HG03196 (cell line): ENCODE measurements around the gene CHCHD3.

Experiments used
- ATAC-seq: cut with Tn5 transposase; IDR thresholded peaks from one replicate; pipeline ENCODE4 v1.9.1; 2021; ENCODE audit not compliant: unreplicated experiment

CHCHD3 gene

DNA sequence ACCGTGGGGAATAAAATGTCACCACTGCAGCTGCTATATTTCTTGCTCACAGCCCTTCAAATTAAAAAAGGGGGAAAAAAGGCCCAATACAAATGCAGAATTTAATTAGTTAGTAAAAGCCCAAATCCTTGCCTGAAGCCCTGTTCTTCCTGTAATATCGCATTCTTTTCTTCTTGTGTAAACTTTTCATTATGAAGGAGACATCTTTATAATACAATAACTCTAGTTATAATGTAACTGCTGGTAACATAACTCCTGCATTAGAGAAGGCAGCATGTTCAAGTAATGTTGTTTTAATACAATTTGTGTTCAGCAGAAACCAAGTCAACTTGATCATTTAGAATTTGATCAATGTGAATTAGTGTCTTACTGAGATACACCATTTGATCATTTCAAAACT is 250.9 kb downstream of the CHCHD3 start:
- no peak for ATAC-seq

DNA sequence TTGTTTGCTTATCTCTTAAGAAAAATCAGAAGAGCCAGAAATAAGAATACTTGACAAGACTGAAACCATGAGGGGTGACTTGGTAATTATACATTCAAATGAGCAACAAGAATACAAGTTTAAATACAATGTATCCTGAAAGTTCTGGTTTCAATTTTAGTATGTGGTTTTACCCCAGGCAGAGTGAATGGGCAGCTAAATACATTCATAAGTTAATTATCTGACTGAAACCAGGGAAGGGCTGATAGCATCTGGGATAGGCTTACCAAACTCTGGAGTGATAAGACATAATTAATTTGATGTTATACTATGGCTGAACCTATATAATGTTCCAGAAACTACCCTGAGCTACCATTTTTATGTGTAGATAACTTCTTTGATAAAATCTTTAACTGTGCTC is 253.4 kb downstream of the CHCHD3 start:
- no peak for ATAC-seq

DNA sequence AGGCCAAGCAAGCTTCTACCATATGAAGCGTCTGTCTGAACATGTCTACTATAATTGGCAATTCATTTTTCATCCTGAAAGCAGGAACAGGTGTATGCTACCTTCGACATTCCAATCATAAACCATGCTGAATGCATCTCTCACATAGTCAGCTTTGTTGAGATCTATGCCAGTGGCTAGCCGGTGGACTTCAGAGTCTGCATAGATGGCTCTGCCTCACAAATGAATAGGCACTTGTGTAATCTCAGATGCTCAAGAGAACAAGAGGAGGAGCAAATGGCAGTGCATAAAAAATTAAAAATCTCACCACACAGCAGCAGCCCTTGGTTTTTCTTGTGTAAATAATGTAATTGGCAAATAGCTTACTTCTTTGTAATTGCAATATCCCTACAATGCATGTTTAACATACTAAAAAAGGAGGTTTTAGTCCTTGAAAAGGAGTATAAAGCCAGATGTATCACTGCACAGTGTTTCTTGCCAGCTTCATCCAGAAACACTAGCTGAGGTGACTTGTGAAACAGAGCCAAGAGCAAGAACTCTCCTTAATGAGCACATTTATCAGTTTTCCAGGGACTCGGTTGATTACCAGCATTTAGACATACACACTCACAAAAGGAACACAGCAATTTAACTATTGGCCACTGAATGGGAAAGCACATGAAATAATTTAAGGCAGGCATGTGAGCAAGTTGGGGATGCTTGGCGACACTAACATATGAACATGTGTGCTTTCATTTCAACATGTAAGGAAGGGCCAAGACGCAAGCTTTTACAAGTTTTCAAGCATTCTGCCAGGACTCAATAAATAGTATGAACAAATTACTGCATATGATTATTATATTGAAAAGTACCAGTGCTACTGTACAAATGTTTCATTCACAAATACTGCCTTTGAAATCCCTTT is 255.7 kb downstream of the CHCHD3 start:
- no peak for ATAC-seq

DNA sequence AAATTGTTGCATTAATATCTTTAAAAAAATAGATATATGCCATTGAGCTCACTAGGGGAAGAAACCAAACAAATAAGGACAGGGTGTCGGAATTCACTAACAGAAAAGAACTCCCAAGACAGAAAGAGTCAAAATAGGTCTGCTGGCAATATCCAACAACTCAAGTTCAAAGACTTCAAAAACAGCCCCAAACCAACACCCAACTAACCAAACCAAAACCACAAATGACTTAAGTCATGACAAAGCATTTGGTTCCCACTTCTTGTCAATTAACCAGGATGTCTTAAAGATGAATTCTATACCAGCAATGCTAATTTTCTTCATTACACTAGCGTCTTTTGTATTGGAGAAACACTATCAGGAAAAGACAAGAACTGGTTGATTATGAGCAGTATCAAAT is 256.7 kb downstream of the CHCHD3 start:
- ATAC-seq, result no peak

DNA sequence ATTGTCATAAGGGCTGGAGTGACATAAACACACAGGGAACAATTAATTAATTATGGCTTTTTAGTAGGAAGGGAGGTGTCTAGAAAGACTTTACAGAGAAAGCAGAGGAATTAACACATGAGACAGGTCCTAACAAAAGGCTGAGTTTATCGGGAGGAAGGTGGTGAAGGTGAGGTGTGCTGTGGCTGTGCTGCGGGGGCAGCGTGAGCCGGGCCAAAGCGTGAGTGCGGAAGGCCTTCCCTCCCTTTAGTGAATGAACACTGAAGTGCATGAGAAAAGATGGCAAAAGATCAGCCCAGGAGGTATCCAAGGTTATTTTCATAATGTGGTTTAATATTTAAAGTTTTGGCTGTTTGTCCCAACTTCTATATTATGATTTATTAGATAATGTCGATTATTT is 262.2 kb downstream of the CHCHD3 start:
- ATAC-seq, result no peak

DNA sequence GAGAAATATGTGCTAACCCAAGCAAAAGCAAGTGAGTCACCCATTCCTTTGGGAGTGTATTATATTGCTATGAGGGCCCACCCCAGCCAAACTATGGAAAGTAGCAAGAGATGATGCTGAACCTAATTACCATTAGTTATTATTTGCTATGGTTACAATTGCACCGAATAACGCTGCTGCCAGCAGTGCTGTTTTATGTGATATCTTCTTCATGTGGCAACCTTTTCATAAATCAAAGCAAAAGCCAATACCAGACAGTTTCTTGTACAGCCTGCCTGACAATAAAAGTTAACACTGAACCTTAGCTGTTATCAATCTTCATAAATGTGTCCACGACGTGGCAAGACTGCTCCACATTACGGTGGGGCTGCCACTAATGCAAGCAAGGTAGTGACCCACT is 263.9 kb downstream of the CHCHD3 start:
- no peak for ATAC-seq

DNA sequence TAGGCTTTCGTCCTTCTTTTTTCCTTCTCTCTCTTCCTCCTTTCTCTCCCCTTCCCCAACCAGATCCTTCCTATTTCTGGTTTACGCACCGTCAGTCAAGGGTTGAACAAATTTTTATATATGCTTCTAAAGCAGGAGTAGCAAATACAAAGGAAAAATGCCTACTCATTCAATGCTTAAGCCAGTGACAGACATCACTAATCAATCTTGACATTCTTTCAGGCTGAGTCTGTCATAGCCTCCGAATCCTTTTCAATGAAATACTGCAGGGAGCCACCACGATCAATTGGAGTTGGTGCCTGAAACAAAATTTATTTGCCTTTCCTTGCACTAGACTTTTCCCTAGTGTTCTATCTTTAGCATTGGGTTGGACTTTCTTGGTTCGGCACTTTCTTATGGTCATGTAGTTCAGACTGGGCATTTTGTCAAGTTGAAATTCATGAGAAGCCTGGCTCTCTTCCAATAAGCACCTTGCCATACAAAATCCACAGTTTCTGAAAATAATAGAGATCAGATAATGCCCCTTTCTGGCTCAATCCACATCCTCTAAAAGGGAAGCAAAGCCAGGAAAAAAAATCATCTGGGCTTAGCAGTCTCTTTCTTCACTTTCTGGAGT is 266.1 kb downstream of the CHCHD3 start:
- ATAC-seq, result no peak

DNA sequence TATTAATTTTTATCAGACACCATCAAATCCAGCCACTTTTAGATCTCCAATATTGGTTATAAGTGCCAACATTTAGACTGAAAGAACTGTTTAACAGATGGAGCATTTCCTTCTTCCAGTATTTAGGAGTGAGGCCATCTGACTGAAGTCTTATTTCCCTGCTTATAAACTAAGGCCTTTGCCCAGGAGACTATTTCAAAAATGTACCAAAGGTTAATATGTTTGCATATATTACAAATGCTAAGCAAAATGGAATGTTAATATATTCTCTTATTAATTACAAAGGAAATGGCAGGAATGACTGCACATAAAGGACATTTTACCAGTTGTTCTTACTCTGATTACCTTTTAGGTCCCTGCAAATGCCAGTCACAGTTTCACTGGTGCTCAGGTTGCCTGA is 266.8 kb downstream of the CHCHD3 start:
- ATAC-seq, result no peak

DNA sequence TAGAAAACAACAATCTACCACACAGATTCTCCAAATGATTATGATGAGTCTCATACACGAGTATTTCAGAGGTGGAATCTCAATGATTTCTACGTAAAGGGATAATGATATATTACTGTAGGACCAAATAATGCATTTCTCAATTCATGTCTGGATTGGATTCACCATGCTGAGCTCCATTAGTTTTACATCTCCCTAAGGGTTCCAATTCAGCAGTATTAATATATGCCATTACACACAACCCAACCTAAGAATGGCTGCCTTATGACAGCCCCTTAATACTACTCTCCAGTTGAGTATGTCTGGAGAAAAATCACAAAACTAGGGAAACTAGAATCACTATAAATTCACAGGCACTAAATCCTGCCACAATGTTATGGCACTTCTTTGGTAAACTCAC is 271.3 kb downstream of the CHCHD3 start:
- no peak for ATAC-seq

DNA sequence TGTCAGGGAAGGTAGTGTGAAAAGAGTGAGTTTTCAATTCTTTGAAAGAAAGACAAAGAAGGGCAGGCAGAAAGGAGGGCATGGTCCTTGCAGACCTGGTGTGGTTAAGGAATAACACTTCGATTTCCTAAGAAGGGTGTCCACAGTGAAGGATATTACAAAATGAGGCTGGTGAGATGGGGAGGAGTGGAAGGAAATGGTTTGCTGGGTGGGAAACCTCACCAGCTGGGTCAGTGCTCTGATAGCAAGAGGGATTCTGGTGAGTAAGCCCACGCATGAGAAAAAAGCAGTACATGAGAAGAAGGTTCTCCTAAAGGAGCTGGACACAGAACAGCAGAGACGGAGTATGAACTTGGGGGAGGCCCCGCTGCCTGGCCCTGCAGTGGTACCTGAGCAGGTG is 275.1 kb downstream of the CHCHD3 start:
- ATAC-seq, result no peak

DNA sequence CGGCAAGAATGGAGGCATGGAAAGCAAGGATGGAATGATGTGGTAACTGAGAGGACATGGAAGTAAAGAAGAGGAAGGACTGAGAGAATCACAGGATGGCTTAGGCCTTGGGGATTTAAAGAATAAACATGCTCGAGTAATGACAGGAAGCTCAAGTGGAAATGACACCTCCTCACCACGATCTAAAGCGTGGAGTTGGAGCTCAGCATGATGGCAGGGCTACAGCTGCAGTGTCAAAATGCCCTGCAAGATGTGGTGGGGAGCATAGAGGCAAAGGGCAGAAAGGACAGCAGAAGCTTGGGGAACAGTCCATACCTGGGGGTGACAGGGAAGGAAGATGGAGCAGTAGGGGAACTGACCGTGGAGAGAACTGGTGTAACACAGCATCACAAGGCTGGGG is 276.1 kb downstream of the CHCHD3 start:
- no peak for ATAC-seq

DNA sequence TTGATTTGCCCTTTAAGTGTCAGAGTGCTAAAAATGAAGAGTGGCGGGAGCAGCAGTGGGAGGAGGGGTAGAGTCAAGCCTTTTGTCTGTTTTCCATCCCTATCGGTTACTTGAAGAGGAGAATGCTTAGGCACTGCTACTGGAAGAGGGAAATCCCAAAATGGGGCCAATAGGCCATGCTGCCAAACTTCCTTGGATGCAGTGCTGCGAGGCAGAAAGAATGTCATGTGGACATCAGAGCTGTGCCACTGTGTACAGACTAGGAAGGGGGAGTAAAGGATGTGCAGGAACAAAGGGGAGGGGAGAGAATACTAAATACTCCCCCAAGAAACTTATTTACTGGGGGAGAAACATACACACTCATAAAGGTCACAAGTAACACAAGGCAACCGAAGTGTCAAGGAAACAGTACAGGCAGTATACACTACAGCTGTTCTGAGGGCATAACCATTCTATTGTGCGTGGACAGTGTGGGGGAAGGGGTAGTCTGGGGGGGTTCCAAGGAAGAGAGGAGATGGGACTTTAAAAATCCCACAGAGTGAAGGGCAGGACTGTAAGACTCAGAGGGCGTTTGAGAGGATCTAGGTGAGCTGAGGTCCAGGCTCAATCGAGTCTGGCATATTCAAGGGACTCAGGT is 276.9 kb downstream of the CHCHD3 start:
- no peak for ATAC-seq

DNA sequence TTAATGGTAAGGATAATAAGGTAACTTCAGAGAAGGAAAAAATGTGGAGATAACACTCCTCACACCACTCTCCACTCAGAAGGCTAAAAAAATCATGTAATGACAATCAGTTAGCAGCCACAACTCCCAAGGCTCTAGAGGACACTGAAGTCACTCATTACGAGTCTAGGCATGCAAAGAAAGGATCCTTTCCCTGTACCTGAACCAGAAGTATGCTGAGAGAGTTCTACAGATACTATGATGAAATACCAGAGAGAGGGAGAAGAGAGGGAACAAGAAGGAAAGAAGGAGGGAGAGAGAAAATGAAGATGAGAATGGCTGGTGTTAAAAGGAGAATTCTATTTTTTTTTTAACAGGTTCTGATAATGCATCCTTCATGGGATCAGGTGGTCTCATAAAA is 281.4 kb downstream of the CHCHD3 start:
- ATAC-seq, result no peak

DNA sequence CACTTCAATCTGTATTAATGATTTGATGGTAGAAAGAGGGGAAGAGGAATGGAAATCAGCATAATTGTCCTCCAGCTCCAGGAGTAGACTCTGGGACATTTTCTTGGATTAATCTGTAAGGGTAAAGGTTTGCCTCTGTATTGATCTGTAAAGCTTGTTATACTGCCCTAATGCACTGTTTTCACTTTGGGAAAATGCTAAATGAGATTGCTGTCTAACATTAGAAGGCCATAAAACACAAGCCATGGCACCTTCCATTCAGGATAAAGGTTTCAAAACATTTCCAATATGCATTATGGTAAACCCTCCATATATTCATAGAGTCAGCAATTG is 282.8 kb downstream of the CHCHD3 start:
- no peak for ATAC-seq

DNA sequence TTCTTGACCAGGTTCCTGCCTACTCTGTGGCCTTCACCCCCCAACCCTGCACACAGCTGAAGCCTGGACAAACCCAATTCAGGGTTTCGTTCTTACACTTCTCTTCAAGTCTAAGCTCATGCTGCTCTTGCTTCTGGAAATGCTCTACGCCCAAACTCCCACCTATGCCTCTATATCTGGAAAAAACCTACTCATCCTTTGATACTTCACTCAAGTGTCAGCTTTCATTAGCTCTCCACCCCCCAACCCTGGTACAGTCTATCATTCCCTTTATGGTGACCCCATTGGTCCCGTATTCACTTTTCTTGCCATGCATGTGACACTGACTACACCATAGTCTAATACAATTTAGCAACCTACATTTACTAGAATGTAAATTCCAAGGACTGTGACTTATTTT is 284.7 kb downstream of the CHCHD3 start:
- ATAC-seq, result no peak

DNA sequence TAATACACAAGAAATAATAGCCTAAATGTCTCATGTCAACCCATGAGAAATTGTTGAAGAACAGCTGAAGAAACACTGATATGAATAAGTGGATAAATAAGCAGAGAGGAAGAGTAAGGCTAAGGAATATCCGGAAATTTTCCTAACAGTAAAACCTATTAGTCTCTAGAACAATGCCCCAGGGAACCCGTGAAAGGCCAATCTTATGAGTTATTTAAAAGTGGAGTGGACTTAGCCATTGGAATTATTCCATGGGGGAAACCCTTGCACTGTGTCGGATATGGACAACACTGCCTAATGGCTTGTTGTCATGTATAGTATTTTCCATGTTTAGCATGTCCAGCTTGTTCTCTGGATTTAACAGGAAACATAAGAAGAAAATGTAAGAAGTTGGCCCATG is 288.4 kb downstream of the CHCHD3 start:
- ATAC-seq, result no peak

DNA sequence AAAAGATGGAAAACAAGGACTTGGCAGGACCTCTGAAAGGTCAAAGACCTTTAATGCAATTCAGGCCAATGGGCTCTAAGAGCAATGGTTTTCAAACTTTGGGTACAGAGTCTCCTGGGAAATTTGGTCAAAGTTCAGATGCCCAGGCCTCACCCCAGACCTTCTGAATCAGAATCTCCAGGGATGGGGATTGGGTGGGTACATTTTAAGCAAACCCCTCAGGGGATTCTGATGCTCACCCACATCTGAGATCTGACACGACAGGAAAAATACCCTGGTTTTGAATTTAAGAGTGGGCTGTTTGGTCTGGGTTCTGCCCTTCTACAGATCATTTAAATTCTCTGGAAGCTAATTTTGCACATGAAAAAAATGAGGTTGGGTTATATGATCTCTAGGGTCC is 290.9 kb downstream of the CHCHD3 start:
- ATAC-seq, result no peak

DNA sequence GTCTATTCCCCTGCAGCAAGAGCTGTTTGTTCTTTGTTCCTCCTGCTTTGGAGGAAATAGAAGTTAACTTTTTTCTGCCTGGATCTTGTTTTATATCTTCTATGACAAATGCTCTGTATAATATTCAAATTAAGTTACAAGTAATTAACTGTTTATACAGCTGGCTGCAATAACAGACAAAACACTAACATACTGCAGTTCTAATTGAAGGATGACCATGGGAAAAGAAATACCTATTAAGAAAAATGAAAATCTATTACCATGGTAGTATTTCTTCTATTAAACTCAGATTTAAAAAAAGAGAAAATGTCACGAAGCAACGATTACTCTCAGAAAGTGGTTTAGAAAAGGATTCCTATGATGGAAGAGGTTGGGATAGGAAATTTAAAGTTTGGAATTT is 291.8 kb downstream of the CHCHD3 start:
- no peak for ATAC-seq

DNA sequence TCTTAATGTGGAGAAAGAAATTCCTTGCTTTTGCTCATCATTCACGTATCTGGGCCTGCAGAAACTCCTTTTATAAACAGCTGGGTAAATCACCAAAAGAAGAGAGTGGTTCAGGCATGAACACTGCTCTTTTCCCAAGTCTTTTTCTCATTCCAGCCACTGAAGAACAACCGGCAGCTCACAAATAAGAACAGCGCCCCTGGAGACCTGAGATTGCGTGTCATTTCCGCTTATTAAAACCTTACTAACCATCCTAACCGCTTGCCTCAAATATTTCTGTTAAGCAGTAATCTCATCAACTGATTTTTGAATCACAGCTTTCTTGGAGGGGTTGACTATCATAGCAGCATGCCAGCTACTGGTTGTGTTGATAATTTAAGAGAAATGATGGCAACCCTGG is 292.6 kb downstream of the CHCHD3 start:
- ATAC-seq, result no peak

DNA sequence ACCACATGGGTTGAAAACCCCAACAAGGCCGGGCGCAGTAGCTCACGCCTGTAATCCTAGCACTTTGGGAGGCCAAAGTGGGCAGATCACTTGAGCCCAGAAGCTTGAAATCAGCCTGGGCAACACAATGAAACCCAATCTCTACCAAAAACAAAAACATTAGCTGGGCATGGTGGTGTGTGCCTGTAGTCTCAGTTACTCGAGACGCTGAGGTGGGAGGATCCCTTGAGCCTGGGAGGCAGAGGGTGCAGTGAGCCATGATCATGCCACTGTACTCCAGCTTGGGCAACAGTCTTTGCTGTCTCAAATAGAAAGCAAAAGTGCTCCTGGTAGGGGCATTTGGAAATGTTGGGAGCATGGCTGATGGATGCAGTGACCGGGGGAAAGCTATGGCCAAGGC is 296.0 kb downstream of the CHCHD3 start:
- ATAC-seq, result no peak

DNA sequence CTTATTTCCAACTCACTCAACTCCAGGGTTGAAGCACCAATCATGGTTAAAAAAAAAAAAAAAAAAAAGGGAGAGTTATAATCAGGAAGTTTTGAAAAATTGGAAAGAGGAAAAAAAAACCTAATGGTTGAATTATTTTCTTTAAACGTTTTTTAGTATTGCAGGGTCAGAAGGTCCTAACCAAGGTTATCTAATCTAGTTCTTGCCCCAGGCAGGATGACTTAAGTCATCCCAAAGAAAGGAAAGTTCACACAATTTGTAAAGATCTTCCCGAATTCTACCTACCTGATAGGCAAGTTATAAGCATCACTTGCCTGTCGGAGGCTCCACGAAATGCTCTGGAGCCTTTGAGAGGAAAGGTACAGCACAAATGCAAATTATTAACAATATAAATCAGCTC is 297.5 kb downstream of the CHCHD3 start:
- no peak for ATAC-seq

DNA sequence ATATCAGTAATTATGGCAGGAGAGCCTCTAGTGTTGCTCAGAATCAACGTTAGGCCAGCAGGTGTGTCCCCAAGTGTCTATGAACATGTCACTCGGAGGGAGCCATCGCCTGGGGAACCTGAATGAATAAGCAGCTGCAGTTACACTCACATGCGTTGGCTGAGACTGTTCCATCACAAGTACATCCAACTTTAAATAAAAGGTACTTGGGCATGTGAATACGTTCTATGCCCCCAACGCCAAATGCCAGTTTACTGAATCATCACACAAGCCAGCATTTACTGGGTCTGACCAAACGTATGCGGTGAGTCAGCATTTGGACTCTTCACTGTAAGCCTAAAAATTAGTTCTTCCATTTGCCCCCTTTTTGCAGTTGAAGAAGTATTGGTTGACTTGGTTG is 298.1 kb downstream of the CHCHD3 start:
- no peak for ATAC-seq
